NCI-H748 (cell line): Measurements from ENCODE around the gene DNER.
"Not testable (repeated sequence)": the region's sequence is repeated elsewhere in the genome, so short reads cannot be mapped to it uniquely, and the experiment has no call there.

Experiments used
- DNase-seq: peaks from one replicate; lab custom pipeline; 2025; ENCODE audit not compliant: unreplicated experiment; lab: John Stamatoyannopoulos, UW

Gene DNER

GRCh38 chr2:229506699-229507098, 207.7 kb downstream of the DNER start:
- DNase-seq: not testable (repeated sequence)

- no peak for DNase-seq
Measured at GRCh38 chr2:229501051-229501794, 213.1 kb downstream of the DNER start.

GRCh38 chr2:229492034-229492433, 222.3 kb downstream of the DNER start:
- DNase-seq: no peak

GRCh38 chr2:229490167-229490566, 224.2 kb downstream of the DNER start:
- no peak for DNase-seq

GRCh38 chr2:229489016-229489415, 225.3 kb downstream of the DNER start:
- no peak for DNase-seq

- no peak for DNase-seq
Measured at GRCh38 chr2:229488232-229488631, 226.1 kb downstream of the DNER start.

- no peak for DNase-seq
Measured at GRCh38 chr2:229486673-229487072, 227.7 kb downstream of the DNER start.

GRCh38 chr2:229485857-229486256, 228.5 kb downstream of the DNER start:
- no peak for DNase-seq

- DNase-seq: no peak
Measured at GRCh38 chr2:229477269-229477755, 237.0 kb downstream of the DNER start.

- DNase-seq: no peak
Measured at GRCh38 chr2:229475778-229476177, 238.6 kb downstream of the DNER start.

- DNase-seq: no peak
Measured at GRCh38 chr2:229474125-229474524, 240.2 kb downstream of the DNER start.

GRCh38 chr2:229470781-229471180, 243.6 kb downstream of the DNER start:
- DNase-seq: no peak

GRCh38 chr2:229467783-229468182, 246.6 kb downstream of the DNER start:
- DNase-seq: no peak

- DNase-seq: no peak
Measured at GRCh38 chr2:229463841-229464346, 250.5 kb downstream of the DNER start.

GRCh38 chr2:229462112-229462511, 252.2 kb downstream of the DNER start:
- DNase-seq: no peak

- no peak for DNase-seq
Measured at GRCh38 chr2:229456091-229456490, 258.3 kb downstream of the DNER start.

- DNase-seq: no peak
Measured at GRCh38 chr2:229454934-229455631, 259.3 kb downstream of the DNER start.

- no peak for DNase-seq
Measured at GRCh38 chr2:229453230-229453629, 261.1 kb downstream of the DNER start.

- no peak for DNase-seq
Measured at GRCh38 chr2:229451852-229452251, 262.5 kb downstream of the DNER start.

- no peak for DNase-seq
Measured at GRCh38 chr2:229447227-229447626, 267.1 kb downstream of the DNER start.

GRCh38 chr2:229446350-229446749, 268.0 kb downstream of the DNER start:
- DNase-seq: no peak

- DNase-seq: no peak
Measured at GRCh38 chr2:229445501-229446211, 268.7 kb downstream of the DNER start.
